ENCODE results near the gene LRRC25. TPM values are rescaled to one million over a fixed set of nuclear protein-coding genes. Genes with fewer than 3 reads are reported as not detected.
A peak's percentile ranks its signal among the peaks of the same experiment; 100 is the strongest.

Gene LRRC25
- total RNA-seq, 4 donors from 2014 or later = 1.1 to 7.1 (median 2.2) TPM

DNA sequence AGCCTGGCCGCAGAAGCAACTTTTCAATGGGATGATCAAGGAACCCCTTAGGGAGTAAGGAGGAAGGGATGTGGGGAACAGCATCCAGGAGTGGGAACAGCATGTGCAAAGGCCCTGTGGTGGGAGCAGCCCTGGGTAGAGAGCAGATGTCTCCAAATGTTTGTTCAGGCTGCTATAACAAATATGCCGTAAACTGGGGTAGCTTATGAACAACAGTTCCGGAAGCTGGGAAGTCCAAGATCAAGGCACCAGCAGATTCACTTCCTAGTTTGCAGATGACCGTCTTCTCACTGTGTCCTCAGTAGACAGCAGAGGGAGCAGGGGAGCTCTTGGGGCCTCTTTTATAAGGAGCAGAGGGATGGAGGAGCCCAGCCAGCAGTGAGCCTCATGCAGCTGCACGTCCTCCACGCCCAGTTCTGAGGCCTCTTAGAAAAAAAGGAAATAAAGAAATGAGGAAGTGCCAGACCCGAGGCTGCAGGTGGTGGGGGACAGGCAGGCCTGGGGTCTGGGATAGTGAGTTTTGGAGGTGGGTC, 4.2 kb upstream of the LRRC25 start:
- Histone ChIP-seq H3K4me3 (replicated peaks in 1 of 3) (no peak overlapping the region), H3K9me3 (no peaks in the 10 kb centered on the region), H3K4me1 (peaks cover 0 to 11% of the 10 kb centered on the region in 2 donors), H3K36me3 (no peaks in the 10 kb centered on the region), H3K27ac (no peak overlapping the region), H3K27me3 (no peaks in the 10 kb centered on the region)
- DNase-seq = peak in 1 of 2 donors; percentile 31
- TF ChIP-seq POLR2A (IDR thresholded peaks at IDR 0.05) (no peak), CTCF (IDR thresholded peaks at IDR 0.05) (peak in 1 of 6 experiments; percentile 17)
- intact Hi-C loops (cut with DNase I) = no loop called here
- 59 to 66% methylated on average over 7 of the region's 7 CpGs for WGBS, 2 donors

DNA sequence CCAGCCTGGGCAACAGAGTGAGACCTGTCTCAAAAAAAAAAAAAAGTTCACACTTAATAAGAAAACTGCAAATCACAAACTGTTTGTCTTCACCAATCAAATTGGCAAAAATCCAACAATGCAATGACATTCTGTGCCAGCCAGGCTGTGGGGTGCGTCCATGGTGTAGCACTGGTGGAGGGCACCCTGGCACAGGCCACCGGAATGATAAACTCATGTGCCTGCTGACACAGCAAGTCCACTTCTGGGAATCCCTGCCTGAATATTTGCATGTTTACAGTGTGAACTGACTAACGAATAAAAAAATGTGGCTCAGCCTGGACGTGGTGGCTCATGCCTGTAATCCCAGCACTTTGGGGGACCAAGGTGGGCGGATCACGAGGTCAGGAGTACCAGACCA, 1.6 kb upstream of the LRRC25 start:
- H3K9me3 ChIP-seq = no peaks in the 10 kb centered on the region
- H3K36me3 ChIP-seq = no peaks in the 10 kb centered on the region
- TF ChIP-seq POLR2A (IDR thresholded peaks at IDR 0.05) = no peak
- peak in 1 of 6 experiments; percentile 13 for TF ChIP-seq CTCF (IDR thresholded peaks at IDR 0.05)
- H3K27me3 ChIP-seq = no peaks in the 10 kb centered on the region
- intact Hi-C loops (cut with DNase I) = no loop called here
- H3K4me3 ChIP-seq (replicated peaks in 1 of 3) = no peak overlapping the region
- H3K4me1 ChIP-seq = peaks cover 0 to 11% of the 10 kb centered on the region in 2 donors
- WGBS, 2 donors = 32 to 37% methylated on average over 6 of the region's 6 CpGs
- DNase-seq = peak; percentile 89 to 90
- peak overlapping the region in 2 of 3 donors; percentile 61 to 68 for H3K27ac ChIP-seq

DNA sequence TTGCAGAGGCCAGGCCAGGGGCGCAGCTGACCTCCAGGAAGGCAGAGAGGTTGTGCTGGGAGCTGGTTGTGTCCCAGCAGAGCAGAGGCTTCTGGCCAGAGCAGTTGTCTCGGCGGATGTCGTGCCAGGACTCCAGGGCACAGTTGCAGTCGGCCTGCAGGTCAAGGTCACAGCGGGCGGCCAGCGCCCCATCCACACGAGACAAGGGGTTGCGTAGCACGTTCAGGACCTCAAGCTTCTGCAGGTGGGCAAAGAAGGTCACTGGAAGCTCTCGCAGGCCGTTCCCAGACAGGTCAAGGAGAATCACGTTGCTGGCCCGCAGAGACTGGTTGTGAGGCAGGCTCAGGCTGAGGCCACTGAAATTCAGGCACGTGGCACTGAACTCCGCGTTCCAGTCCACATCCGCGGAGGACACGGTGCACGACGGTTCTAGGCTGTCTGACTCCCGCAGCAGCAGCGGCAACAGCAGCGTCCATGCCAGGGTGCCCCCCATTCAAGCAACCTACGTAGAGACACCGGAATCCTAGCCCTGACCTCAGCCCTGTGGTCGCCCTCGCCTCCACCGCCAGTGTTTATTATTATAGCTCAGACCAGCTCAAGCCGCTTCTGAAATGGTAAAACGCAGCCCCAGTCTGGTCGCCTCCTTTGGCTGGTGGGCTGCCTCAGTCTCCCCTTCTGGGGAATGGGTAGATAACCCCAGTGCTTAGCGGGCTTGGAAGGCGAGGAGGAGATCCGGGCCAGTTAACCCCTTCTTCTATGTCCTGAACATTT, 766 bp downstream of the LRRC25 start:
- WGBS, 2 donors = 53 to 79% methylated on average over 16 to 18 of the region's 37 CpGs
- no peak overlapping the region for H3K27ac ChIP-seq
- no peak overlapping the region for H3K4me3 ChIP-seq (replicated peaks in 1 of 3)
- H3K4me1 ChIP-seq = peaks cover 0 to 11% of the 10 kb centered on the region in 2 donors
- no peaks in the 10 kb centered on the region for H3K9me3 ChIP-seq
- intact Hi-C loops (cut with DNase I) = no loop called here
- DNase-seq = no peak
- no peaks in the 10 kb centered on the region for H3K27me3 ChIP-seq
- no peaks in the 10 kb centered on the region for H3K36me3 ChIP-seq
- TF ChIP-seq CTCF (IDR thresholded peaks at IDR 0.05) = no peak
- no peak for TF ChIP-seq POLR2A (IDR thresholded peaks at IDR 0.05)

DNA sequence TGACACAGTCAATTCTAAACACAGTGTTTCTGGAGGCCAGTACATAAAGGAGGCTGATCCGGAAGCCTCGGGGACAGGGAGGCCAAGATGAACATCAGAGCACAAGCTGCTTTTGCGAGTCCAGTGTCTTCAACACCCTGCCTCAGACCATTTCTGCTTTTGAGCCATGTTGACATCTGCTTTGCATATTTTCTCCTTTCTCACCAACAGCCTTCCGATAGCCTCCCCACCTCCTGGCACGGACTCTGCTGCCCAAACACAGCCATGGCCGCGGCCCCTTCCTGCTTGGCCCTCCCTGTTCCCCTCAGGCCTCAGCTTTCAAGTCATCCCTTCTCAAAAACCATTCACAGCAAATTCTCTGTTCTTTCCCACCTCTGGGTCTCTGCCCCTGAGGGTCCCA, 3.6 kb downstream of the LRRC25 start:
- Histone ChIP-seq H3K27me3 (no peaks in the 10 kb centered on the region), H3K27ac (no peak overlapping the region), H3K9me3 (no peaks in the 10 kb centered on the region), H3K4me3 (replicated peaks in 1 of 3) (no peak overlapping the region), H3K4me1 (peaks cover 0 to 5% of the 10 kb centered on the region in 2 donors), H3K36me3 (no peaks in the 10 kb centered on the region)
- intact Hi-C loops (cut with DNase I) = no loop called here
- TF ChIP-seq CTCF (IDR thresholded peaks at IDR 0.05) (no peak), POLR2A (IDR thresholded peaks at IDR 0.05) (no peak)
- 75 to 77% methylated on average over 7 of the region's 7 CpGs for WGBS, 2 donors
- DNase-seq = no peak

DNA sequence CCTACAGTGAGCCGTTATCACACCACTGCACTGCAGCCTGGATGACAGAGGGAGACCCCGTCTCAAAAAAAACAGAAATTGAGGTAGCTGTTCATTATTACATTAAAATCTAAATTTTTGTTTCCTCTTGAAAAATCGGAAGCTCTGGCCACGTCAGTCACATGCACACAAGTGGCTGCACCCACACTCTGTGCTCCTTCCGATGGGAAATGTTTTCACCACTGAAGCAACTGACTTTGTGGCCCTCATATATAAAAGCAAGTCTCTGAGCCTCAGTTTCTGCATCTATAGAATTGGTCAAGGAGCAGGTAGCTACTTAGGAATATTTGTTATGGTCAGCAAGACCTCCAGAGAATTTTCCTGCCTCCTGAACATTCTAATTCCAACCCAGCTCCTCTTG, 4.5 kb downstream of the LRRC25 start:
- 71 to 79% methylated on average over 5 of the region's 5 CpGs for WGBS, 2 donors
- intact Hi-C loops (cut with DNase I) = no loop called here
- Histone ChIP-seq H3K27me3 (no peaks in the 10 kb centered on the region), H3K36me3 (no peaks in the 10 kb centered on the region), H3K27ac (no peak overlapping the region), H3K9me3 (no peaks in the 10 kb centered on the region), H3K4me1 (peaks cover 4 to 14% of the 10 kb centered on the region in 2 donors), H3K4me3 (replicated peaks in 1 of 3) (no peak overlapping the region)
- TF ChIP-seq CTCF (IDR thresholded peaks at IDR 0.05) (no peak), POLR2A (IDR thresholded peaks at IDR 0.05) (no peak)
- DNase-seq = no peak
